Duodenal mucosa (tissue), 2 donors: Measurements from ENCODE around the gene PLSCR4.

Experiments used
- H3K27ac ChIP-seq: one replicate; pipeline ENCODE4 v1.7.0; 2013; ENCODE audit warnings: low read depth, low read length
- H3K27me3 ChIP-seq, 2 donors: one replicate each; pipeline ENCODE4 v1.7.0; 2013; ENCODE audit warnings: low read length in 2 of 2, control low read depth in 1 of 2; ENCODE audit not compliant: insufficient read depth in 2 of 2, control insufficient read depth in 1 of 2
- H3K36me3 ChIP-seq, 2 donors: one replicate each; pipeline ENCODE4 v1.7.0; 2013; ENCODE audit warnings: low read length in 2 of 2, control low read depth in 1 of 2; ENCODE audit not compliant: insufficient read depth in 2 of 2, control insufficient read depth in 1 of 2
- H3K4me1 ChIP-seq, 2 donors: one replicate each; pipeline ENCODE4 v1.7.0; 2013; ENCODE audit warnings: low read length in 2 of 2, control low read depth in 1 of 2; ENCODE audit not compliant: insufficient read depth in 2 of 2, control insufficient read depth in 1 of 2
- H3K4me3 ChIP-seq, 2 donors: one replicate each; pipeline ENCODE4 v1.7.0; 2013; ENCODE audit warnings: low read length in 2 of 2, low read depth in 1 of 2
- H3K9ac ChIP-seq, 2 donors: one replicate each; pipeline ENCODE4 v1.7.0; 2013; ENCODE audit warnings: low read length in 2 of 2, low read depth in 1 of 2
- H3K9me3 ChIP-seq, 2 donors: one replicate each; pipeline ENCODE4 v1.7.0; 2013; ENCODE audit warnings: low read length in 2 of 2, control low read depth in 1 of 2; ENCODE audit not compliant: control insufficient read depth in 1 of 2

Gene PLSCR4

GRCh38 chr3:146196789-146197188 lies 54.1 kb downstream of the PLSCR4 start:
- Histone ChIP-seq H3K4me3 (no peak overlapping the region), H3K36me3 (no peaks in the 10 kb centered on the region), H3K4me1 (no peaks in the 10 kb centered on the region), H3K27me3 (no peaks in the 10 kb centered on the region), H3K9me3 (no peaks in the 10 kb centered on the region), H3K27ac (no peak overlapping the region), H3K9ac (no peak overlapping the region)

- H3K9me3 ChIP-seq, result no peaks in the 10 kb centered on the region
- H3K4me3 ChIP-seq, result no peak overlapping the region
- H3K27me3 ChIP-seq, result no peaks in the 10 kb centered on the region
- H3K36me3 ChIP-seq, result no peaks in the 10 kb centered on the region
- H3K4me1 ChIP-seq, result no peaks in the 10 kb centered on the region
- no peak overlapping the region for H3K9ac ChIP-seq
- H3K27ac ChIP-seq, result no peak overlapping the region
These were observed 55.3 kb downstream of the PLSCR4 start for GRCh38 chr3:146195605-146196004.

GRCh38 chr3:146195030-146195429 lies 55.9 kb downstream of the PLSCR4 start:
- H3K4me1 ChIP-seq, result no peaks in the 10 kb centered on the region
- no peaks in the 10 kb centered on the region for H3K27me3 ChIP-seq
- no peak overlapping the region for H3K27ac ChIP-seq
- H3K9me3 ChIP-seq, result no peaks in the 10 kb centered on the region
- no peak overlapping the region for H3K9ac ChIP-seq
- H3K4me3 ChIP-seq, result no peak overlapping the region
- H3K36me3 ChIP-seq, result no peaks in the 10 kb centered on the region

- H3K27ac ChIP-seq, result no peak overlapping the region
- H3K9me3 ChIP-seq, result no peaks in the 10 kb centered on the region
These were observed 59.9 kb downstream of the PLSCR4 start for GRCh38 chr3:146191051-146191450.

GRCh38 chr3:146189519-146190173 lies 61.3 kb downstream of the PLSCR4 start:
- H3K4me3 ChIP-seq, result no peak overlapping the region
- H3K9me3 ChIP-seq, result no peaks in the 10 kb centered on the region
- no peak overlapping the region for H3K9ac ChIP-seq
- H3K4me1 ChIP-seq, result peaks cover 0 to 3% of the 10 kb centered on the region in 2 donors
- no peaks in the 10 kb centered on the region for H3K27me3 ChIP-seq
- H3K36me3 ChIP-seq, result no peaks in the 10 kb centered on the region
- H3K27ac ChIP-seq, result no peak overlapping the region

More at GRCh38 chr3:146191051-146191450, 59.9 kb downstream of the PLSCR4 start:
- Histone ChIP-seq H3K4me1 (peaks cover 0 to 3% of the 10 kb centered on the region in 2 donors), H3K9ac (no peak overlapping the region), H3K27me3 (no peaks in the 10 kb centered on the region), H3K36me3 (no peaks in the 10 kb centered on the region), H3K4me3 (no peak overlapping the region)

- H3K36me3 ChIP-seq, result no peaks in the 10 kb centered on the region
- peaks cover 0 to 3% of the 10 kb centered on the region in 2 donors for H3K4me1 ChIP-seq
- no peak overlapping the region for H3K9ac ChIP-seq
- H3K27me3 ChIP-seq, result no peaks in the 10 kb centered on the region
- no peak overlapping the region for H3K4me3 ChIP-seq
- no peak overlapping the region for H3K27ac ChIP-seq
- H3K9me3 ChIP-seq, result no peaks in the 10 kb centered on the region
These were observed 63.5 kb downstream of the PLSCR4 start for GRCh38 chr3:146187334-146187950.

GRCh38 chr3:146184241-146185015 lies 66.5 kb downstream of the PLSCR4 start:
- no peak overlapping the region for H3K4me3 ChIP-seq
- no peaks in the 10 kb centered on the region for H3K27me3 ChIP-seq
- H3K9ac ChIP-seq, result no peak overlapping the region
- H3K4me1 ChIP-seq, result peaks cover 0 to 3% of the 10 kb centered on the region in 2 donors
- no peak overlapping the region for H3K27ac ChIP-seq
- no peaks in the 10 kb centered on the region for H3K36me3 ChIP-seq
- H3K9me3 ChIP-seq, result no peaks in the 10 kb centered on the region

- Histone ChIP-seq H3K9me3 (no peaks in the 10 kb centered on the region), H3K27ac (no peak overlapping the region), H3K4me3 (no peak overlapping the region), H3K9ac (no peak overlapping the region), H3K36me3 (no peaks in the 10 kb centered on the region), H3K4me1 (no peaks in the 10 kb centered on the region), H3K27me3 (no peaks in the 10 kb centered on the region)
These were observed 69.7 kb downstream of the PLSCR4 start for GRCh38 chr3:146181216-146181615.

- H3K27me3 ChIP-seq, result no peaks in the 10 kb centered on the region
These were observed 70.5 kb downstream of the PLSCR4 start for GRCh38 chr3:146180376-146180775.

GRCh38 chr3:146178006-146178689 lies 72.8 kb downstream of the PLSCR4 start:
- Histone ChIP-seq H3K27ac (no peak overlapping the region), H3K27me3 (no peaks in the 10 kb centered on the region), H3K4me1 (no peaks in the 10 kb centered on the region), H3K9me3 (no peaks in the 10 kb centered on the region), H3K9ac (no peak overlapping the region), H3K36me3 (no peaks in the 10 kb centered on the region), H3K4me3 (no peak overlapping the region)

More at GRCh38 chr3:146180376-146180775, 70.5 kb downstream of the PLSCR4 start:
- Histone ChIP-seq H3K9ac (no peak overlapping the region), H3K9me3 (no peaks in the 10 kb centered on the region), H3K4me1 (no peaks in the 10 kb centered on the region), H3K36me3 (no peaks in the 10 kb centered on the region), H3K4me3 (no peak overlapping the region), H3K27ac (no peak overlapping the region)
